NCI-H345 (cell line): Measurements from ENCODE around the gene DGKI.

Experiments used
- DNase-seq: peaks from one replicate; lab custom pipeline; 2025; lab: John Stamatoyannopoulos, UW

The DGKI gene

DNA sequence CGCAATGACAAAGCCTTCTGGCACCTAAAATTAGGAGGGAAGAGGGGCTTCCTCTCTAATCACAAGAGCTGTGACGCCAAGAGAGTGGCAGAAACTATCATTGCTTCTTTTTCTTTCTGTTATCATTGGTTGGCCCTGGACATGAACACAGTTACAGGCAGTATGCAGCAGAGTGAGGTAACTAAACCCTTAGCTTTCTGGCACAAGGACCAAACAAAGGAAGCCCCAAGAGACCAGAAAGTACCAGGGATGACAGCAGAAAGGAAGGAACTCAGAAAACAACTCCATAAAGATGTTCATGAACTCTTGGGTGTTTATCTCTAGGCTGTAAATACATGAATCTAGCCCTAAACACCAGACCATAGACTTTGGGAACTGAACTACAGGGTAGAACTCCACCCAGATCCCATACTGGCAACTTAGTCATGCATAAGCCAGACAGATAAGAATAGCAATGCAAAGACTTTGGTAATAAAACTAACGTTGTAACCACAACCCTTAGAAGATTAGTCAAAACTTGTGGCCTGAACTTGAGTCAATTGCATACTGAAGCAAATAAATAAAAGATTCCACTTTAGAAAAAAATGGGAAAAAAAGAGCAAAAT lies 307.6 kb downstream of the DGKI start:
- DNase-seq, result no peak

DNA sequence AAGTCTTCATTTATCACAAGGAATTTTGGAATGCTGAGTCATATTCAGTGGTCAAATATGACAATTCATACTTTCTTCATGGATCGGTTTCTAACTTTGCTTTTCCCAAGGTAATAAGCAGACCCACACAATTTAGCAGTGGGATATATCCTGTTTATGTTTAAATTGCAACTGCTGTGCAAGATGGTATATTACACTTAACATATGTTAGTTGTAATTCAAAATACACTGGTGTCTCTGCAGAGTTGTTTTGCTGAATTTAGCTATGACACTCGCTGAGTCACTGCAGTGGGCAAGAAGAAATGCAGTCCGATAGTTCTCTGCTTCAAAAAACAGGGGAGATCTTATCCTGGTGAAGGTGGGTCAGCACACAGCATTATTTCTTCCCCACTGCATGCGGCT lies 308.4 kb downstream of the DGKI start:
- DNase-seq, result no peak

DNA sequence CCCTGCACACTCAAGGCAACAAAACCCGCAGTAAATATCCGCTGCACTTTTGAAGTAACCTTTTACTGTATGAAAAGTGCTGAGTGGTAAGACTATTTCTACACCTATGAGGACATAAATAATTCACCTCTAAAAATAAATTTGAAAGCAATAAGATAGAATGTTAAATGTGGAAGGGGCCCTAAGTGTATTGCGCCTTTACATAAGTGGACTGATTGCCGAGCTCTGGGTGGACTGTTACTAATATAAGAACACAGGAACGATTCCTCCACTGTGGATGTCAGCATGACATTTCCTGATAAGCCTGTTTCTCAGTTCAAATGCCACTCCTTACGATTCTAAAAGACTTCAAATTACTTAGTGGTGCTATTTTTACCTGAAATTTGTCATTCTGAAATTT lies 311.2 kb downstream of the DGKI start:
- DNase-seq, result no peak

DNA sequence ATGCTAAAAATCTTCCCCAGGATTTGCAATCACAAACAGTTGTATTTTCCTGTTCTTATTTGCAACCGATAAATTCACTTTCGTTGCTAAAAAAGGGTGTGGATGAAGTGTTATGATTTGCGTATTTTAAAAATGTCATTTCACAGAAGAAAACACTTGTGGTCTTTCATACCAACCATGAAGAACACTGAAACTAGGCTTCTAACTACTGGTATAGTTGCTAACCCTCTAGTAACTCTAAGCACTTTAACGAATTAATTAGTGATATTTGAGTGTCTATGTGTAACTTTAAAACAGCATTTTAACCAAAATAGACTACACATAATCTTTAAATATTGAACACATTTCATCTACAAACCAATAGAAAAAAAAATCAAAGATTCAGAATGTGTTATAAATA lies 315.1 kb downstream of the DGKI start:
- no peak for DNase-seq

DNA sequence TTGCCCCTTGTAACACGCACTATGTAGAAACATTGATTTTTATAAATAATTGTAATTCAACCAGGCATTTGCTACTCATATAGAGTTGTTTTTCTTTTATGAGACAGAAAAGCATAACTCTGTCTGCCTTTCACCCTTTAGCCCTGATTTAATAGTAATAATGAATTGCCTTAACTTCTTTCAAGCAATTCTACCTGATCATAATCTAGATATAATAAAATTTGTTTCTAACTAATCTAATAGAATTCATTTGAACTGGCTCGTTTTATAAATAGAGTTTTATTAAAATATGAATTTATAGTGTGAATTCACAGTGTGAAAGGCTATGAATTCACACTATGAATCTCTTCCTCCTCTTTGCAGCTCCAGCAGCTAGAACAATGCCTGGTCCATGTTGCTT lies 319.1 kb downstream of the DGKI start:
- DNase-seq, result no peak

DNA sequence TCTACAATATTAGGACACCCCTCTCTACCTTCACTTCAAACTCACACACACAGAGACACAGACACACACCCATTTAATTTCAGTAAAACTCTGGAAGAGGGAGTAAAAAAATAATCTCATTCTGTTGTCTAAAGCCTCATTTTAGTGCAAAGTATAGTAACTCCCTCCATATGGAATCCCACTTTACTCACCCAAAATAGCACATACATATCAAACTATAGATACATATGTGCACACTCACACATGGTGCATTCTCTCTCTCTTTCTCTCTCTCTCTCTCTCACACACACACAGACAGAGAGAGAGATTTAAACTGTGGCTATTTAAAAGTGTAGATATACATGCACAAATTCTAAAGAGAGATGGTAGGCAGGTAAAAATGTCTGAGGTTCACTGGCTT lies 323.6 kb downstream of the DGKI start:
- DNase-seq, result no peak

DNA sequence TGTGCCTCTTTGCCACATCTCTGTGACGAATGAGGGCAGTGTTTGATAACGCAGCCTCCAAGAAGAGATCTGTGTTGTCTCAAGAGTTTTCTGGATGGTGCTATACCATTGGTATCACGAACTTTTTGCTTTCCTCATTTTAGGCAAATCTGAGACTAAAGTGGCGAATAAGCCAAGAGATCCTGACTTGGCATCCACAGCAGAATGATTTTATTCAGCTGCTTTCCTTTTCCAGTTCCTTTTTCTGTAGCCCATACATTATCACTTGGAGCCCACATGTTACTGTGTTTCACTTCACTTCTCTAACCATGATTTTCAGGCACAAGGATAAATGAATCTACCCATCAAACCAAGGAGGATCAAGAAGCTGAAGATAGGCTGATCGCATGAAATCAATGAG lies 325.3 kb downstream of the DGKI start:
- no peak for DNase-seq

DNA sequence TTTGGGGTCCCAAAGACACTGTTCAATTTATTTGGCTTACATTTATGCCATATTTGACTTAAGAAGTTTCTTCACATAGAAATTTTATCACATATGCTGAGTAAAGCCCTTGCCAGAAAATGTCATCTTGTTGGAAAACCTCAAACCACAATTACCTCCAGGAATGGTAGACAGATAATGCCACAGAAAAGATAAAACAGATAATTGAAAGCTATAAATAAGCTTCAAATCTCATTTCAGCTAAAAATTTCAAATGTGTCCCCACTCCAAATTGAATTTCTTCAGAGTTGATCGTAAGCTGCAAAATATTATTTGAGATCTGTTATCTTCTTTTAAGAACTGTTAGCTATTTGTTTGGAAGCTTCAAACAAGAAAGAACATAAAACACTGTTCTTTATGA lies 326.8 kb downstream of the DGKI start:
- no peak for DNase-seq

DNA sequence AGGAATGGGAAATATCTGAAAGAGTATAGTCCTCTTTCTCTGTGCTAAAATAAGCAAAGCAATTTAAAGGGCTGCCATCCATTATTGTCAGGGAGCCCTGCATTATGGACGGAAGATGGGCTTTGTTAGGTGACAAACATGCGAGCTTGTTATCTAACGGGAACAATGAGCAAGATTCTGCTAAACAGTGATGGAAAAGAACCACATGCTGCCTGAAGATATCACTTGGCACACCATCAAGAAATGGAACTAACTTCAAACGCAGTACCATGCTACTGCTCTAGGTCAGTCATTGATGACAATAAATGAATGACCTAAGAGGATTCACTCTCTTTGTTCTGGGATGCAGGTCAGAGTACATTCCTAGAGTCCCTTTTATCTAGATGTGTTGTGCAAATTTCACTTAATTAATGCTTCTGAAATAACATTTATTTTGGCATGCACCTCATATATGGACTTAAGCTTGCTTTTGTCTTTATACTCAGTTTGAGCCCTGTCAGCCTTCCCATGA lies 327.5 kb downstream of the DGKI start:
- no peak for DNase-seq

DNA sequence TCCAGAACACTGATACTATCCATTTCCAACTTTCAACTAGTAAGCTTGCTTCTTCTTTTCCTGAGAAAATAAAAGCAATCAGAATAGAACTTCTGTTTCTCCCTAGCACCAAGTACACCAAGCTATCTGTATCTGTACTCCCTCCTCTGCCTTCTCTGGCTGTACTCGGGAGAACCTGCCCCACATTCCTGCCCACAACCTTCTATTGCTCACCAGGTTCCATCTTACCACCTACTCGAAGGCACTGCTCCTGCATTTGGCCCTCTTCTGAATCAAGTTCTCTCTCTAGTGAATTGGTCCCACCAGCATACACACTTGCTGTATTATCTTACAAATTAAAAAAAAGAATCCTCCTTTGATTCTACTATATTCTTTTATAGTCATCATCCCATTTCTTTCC lies 333.7 kb downstream of the DGKI start:
- DNase-seq, result no peak

DNA sequence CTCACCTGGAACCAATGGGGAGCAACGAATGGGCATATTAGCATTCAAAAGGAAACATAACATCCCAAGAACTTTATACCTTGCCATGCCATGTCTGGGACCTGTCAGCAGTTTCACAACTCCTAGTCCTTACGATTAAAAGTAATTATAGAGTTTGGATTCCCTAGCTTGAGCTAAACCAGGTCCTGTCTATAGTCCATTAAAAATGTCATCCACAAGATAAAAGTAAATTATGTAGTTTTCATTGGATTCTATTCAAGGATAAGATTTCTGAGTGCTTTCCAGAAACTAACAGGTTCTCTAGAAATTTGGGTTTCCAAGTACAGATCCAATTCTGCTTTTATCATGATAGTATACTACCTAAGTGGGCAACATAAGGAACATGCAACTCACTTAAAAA lies 339.7 kb downstream of the DGKI start:
- DNase-seq, result no peak

DNA sequence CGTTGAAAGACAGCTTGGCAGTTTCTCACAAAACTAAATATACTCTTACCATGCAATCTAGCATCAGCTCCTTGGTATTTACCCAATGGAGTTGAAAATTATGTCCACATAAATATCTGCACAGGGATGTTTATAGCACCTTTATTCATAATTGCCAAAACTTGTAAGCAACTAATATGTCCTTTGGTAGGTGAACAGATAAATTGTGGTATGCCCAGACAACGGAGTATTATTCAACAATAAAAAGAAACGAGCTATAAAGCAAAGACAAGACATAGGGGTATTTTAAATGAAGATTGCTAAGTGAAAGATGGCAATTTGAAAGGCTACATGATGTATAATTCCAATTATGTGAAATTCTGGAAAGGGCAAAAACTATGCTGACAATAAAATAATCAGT lies 340.7 kb downstream of the DGKI start:
- DNase-seq, result no peak

DNA sequence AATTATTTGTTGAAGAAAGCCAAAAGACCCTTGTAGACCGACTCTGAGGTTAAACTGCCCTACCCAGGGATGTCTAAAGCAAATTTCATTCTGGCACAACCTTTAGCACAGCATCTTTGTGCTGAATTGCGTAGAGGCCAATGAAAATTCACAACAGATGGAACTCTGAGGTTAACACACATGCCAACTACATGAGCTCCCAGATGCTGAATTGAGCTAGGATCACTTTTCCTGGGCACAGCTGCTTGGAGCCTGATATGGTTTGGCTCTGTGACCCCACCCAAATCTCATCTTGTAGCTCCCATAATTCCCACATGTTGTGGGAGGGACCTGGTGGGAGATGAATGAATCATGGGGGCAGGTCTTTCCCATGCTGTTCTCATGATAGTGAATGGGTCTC lies 345.2 kb downstream of the DGKI start:
- DNase-seq, result no peak

DNA sequence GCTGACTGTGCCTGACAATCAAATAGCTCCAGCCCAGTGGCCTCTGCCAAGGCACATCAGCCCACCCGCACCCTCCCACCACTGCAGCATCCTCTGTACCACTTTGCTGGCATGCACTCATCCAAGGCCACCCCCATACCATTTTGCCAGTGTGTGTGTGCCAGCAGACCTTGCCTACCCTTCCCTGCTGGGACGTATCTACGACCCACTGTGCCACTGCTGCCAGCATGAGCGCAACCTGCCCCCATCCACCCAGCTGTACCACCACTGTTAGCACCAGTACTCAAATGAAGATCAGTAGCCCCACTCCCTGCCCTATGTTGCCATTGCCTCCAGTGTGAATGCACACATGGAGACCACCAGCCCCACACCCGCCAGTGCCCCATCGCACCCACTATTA lies 353.9 kb downstream of the DGKI start:
- DNase-seq, result no peak

DNA sequence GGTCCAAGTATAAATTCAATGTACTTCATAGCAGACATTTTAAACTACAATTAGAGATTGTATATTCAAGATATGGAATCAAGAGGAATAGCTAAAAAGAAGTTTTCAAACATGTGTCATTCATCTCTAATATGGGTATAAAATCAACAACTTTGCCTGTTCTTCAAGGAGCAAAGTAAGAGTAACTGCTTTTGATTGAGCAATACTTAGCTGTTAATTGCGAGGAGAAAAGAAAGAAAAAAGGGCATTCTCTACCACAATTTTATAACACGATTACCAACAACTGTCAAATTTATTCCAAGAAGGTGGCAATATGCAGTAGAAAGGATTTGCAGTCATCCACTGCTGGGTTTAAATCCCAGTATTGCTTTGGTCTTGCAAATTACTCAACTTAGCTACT lies 356.9 kb downstream of the DGKI start:
- DNase-seq, result no peak

DNA sequence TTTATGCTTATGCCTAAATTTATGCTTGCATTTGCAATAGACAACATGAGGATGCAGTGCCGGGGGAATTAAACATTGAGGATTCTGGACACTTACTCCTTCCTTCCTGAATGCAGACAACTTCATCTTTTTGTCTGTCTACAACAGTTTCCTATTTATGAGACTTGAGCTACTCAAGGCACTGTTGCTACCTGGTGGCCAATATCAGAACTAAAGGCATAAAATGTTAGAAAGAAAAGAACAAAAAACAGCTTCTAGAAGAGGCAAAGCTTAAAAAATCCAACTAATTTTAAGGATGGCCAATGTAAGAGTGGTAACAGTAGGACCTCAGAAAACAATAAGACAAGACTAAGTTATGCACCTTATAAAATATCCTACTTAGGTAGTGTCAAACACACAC lies 358.7 kb downstream of the DGKI start:
- no peak for DNase-seq

DNA sequence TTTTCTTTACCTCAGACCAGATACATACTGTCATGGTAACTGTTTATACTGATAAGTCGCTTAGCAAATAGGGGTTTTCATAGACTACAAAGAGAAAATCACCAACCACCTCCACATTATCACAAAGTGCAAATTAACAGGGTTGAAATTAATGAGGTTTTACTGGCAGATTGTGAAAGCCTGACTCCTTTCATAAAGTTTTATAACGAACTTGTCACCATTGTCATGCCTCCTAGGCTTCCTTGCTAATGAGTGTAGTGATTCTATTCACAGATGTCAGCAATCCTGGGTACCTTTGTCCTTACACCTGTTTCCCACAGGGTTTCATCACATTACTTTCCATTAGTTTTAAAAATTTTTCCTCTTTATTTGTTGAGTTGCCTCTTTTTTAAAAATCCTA lies 361.0 kb downstream of the DGKI start:
- DNase-seq, result no peak

DNA sequence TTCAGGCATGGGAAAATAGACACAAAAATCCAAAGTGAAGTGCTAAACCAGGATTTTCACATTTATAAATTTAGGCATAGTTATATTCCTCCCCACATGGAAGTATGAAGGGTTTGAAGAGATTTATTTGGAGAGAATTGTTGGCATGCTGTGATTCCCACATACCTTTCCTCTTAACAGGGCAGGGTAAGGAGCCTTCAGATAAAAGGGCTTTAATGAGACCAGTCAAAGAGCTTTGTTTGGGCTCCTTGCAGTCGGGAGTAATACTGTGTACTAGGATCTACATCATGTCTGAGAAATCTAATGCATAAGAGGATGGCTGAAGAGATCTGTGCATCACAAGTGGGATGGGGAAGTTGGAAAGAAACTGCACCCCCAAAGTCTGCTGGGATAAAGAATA lies 362.4 kb downstream of the DGKI start:
- no peak for DNase-seq

DNA sequence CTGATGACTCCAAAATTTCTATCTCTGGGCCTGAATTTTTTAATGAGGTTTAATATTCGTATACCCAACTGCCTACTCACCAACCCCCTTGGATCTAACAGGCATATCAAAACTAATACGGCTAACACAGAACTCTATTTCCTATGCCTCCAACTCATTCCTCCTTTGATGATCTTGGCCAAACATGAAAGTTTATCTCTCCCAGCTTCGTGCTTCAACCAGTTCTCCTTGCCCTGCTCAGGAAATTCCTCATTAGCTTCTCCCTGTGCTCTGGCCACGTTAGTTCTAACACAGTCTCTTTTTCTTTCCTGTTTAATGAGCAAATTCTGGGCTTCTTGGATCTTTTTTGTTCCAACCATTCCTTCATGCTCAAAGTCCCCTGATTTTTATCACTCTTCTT lies 364.3 kb downstream of the DGKI start:
- no peak for DNase-seq

DNA sequence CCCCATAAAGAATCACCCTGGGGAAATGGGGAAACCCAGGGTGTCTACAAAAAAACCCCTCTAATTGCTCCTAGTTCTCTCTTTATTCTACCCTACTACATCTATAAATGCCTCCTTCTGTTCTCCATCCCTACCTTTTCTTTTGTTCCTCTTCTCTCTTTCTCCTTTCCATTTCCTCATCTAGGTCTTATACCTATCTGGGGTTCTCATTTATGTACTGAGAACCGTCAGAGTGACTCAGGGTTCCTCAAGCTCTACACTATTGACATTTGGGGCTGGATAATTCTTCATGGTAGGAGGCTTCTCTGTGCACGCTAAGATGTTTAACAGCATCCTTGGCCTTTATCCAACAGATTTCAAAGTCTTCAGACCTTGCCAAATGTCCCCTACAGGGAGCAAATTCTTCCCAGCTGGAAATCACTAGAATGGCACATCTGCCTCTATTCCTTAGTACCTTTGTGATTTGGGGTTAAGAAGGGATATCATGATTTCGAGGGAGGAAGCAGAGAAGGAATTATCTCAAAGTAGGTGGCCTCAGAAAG lies 365.9 kb downstream of the DGKI start:
- DNase-seq, result no peak

DNA sequence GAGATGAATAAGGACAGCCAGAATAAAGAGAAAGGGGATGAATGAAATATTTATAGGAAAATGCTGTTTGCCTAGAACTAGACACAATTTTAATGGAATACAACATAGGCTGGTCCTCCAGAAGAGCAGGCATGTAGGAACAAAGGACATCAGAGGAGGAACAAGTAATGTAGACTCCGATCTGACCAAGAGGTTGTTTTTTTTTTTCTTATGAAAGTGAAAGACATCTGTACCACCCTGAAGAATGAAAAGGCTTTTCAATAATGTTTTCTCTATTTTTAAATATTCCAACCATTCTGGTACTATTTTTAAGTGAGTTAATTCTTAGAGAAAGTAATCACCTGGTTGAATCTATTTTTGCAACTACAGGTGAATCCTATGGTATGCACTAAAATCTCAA lies 366.4 kb downstream of the DGKI start:
- DNase-seq, result no peak

DNA sequence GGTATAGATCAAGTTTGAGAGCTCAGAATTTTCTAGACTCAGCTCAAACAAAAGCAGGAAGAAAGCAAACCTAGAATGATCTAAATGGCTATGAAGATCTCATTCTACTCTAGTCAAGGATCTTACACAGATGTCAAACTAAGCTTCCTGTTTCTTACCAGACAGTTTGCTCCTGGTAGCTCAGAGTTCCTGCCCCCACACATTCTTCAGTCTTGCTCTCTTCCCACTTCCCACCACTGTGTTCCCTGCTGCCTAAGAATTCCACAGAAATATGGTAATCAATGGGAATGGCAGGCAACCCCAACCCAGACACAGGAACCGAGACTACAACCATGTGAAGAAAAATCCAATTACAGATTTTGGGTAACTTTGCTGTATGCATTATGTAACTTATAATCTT lies 369.8 kb downstream of the DGKI start:
- no peak for DNase-seq

DNA sequence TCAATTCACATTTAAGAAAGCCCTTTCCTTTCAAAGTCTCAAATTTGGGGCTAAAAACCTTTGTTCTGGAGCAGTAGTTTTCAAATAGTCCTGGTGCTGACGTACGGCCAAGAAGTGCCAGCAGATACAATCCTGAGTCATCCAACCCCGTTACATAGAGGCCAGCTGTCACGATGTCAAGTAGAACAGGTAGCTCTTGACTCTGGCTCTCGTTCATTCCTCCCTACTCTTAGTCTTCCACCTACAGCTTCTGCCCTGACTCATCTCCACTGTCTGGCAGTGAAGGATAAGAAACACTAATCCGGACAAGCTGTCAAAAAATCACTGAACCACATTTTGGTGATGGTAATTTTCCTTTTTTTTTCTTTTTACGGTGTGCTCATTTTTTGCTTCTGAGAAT lies 370.8 kb downstream of the DGKI start:
- DNase-seq, result no peak

DNA sequence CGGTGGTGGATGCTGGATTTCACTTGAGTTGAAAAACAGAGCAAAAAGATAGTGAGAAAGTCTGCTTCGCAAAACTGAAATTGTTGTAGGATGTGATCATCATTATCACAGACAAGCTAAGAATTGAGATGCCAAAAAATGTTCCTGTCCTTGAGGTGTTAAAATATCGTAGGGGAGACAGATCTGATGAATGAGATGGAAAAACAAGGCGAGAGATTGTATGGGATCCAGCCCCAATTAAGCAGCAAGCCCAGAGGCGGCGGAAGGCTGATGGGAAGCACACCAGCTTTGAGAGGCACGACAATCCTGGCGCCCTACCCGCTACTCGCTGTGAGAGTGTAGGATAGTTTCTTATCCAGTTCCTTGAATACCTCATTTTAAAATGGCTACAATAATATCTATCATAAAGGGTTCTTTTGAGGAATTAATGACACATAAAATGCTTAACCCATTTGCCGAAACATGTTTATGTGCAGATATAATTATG lies 372.2 kb downstream of the DGKI start:
- no peak for DNase-seq
